GM12878 (cell line): Measurements from ENCODE around the gene UFD1. TPM values are rescaled to one million over a fixed set of nuclear protein-coding genes. Genes with fewer than 3 reads are reported as not detected.
"Not testable (repeated sequence)": the region's sequence is repeated elsewhere in the genome, so short reads cannot be mapped to it uniquely, and the experiment has no call there.

Source experiments
- ATAC-seq: fragments of 200-7000 bp; cut with Tn5 transposase; 3 replicates; pipeline ENCODE4 v1.9.1; 2020; ENCODE audit warnings: mild to moderate bottlenecking, moderate library complexity
- BruUV-seq: library from RNA; stranded (reverse); fragments of 400-500 nt; replicated peaks from 2 replicates; lab custom pipeline; 2021; lab: Mats Ljungman, UMichigan
- CTCF ChIA-PET: fragments of 300-600 bp; sonication (Branson Sonifier 250); formaldehyde crosslinking; extraction: SDS; loops from one replicate; lab custom pipeline; 2021; ENCODE audit warnings: inconsistent platforms; lab: Yijun Ruan, JAX
- POLR2A ChIA-PET: fragments of 350-600 bp; formaldehyde crosslinking; extraction: SDS; loops from one replicate; lab custom pipeline; 2021; ENCODE audit warnings: inconsistent platforms; lab: Charles Lee
- RAD21 ChIA-PET: fragments of 300-600 bp; sonication (Branson Sonifier 250); formaldehyde crosslinking; loops from one replicate; lab custom pipeline; 2023; ENCODE audit warnings: antibody characterized with exemption; ENCODE audit not compliant: unreplicated experiment; lab: Charles Lee
- SMC1A ChIA-PET: fragments of 300-600 bp; sonication (Branson Sonifier 250); formaldehyde crosslinking; loops from one replicate; lab custom pipeline; 2023; ENCODE audit not compliant: unreplicated experiment, uncharacterized antibody; lab: Charles Lee
- DNase-seq: peaks from one replicate; pipeline ENCODE4 v3.0.0-alpha.2; 2011; ENCODE audit warnings: low read depth, low spot score
- FAIRE-seq: peaks from 3 replicates; lab custom pipeline; 2011; peaks lifted over from hg19 to GRCh38; lab: Jason Lieb, UNC
- H2AFZ ChIP-seq: 2 replicates; pipeline ENCODE4 v1.6.0; 2011; ENCODE audit warnings: low read depth, low read length, control low read depth; ENCODE audit not compliant: control insufficient read depth
- H3K27ac ChIP-seq: 2 replicates; pipeline ENCODE4 v1.5.1; 2011; ENCODE audit warnings: control low read depth; ENCODE audit not compliant: control insufficient read depth, insufficient read depth
- H3K27me3 ChIP-seq, 2 experiments: replicated peaks in 1 of 2; 2 replicates each; pipeline versions ENCODE4 v1.6.0 to v1.6.1; 2011; ENCODE audit warnings: low read length in 1 of 2; ENCODE audit not compliant: control insufficient read depth in 2 of 2, insufficient read depth in 2 of 2
- H3K36me3 ChIP-seq, 2 experiments: 2 replicates each; pipeline ENCODE4 v1.5.1; 2011; ENCODE audit warnings: low read length in 1 of 2; ENCODE audit not compliant: control insufficient read depth in 2 of 2, insufficient read depth in 2 of 2
- H3K4me1 ChIP-seq: 2 replicates; pipeline ENCODE4 v1.6.1; 2011; ENCODE audit warnings: mild to moderate bottlenecking, low read length, moderate library complexity, mixed read lengths; ENCODE audit not compliant: control insufficient read depth, insufficient read depth
- H3K4me2 ChIP-seq: 2 replicates; pipeline ENCODE4 v1.6.0; 2011; ENCODE audit warnings: control low read depth; ENCODE audit not compliant: control insufficient read depth, insufficient read depth
- H3K4me3 ChIP-seq: fragments of 200-600 bp; sonication (generic); 2 replicates; pipeline ENCODE4 v1.5.1; 2016
- H3K79me2 ChIP-seq: 2 replicates; pipeline ENCODE4 v1.6.0; 2011; ENCODE audit warnings: low read length; ENCODE audit not compliant: control insufficient read depth, insufficient read depth
- H3K9ac ChIP-seq: 2 replicates; pipeline ENCODE4 v1.8.0; 2011; ENCODE audit warnings: low read length, control low read depth, mixed read lengths; ENCODE audit not compliant: control insufficient read depth, insufficient read depth
- H3K9me3 ChIP-seq: replicated peaks from 3 replicates; pipeline ENCODE4 v1.5.1; 2011; ENCODE audit warnings: mild to moderate bottlenecking, low read length; ENCODE audit not compliant: control insufficient read depth, insufficient read depth
- H4K20me1 ChIP-seq: 2 replicates; pipeline ENCODE4 v1.6.0; 2011; ENCODE audit not compliant: control insufficient read depth, insufficient read depth
- JUND ChIP-seq: IDR thresholded peaks from 2 replicates; pipeline ENCODE4 v1.6.1; 2012; ENCODE audit warnings: low read depth, mild to moderate bottlenecking, low read length, improper control_type of control experiment, moderate library complexity
- POLR2AphosphoS5 ChIP-seq: IDR thresholded peaks from 2 replicates; pipeline ENCODE4 v1.6.1; 2011; ENCODE audit warnings: mild to moderate bottlenecking, low read length, inconsistent platforms
- WGBS: methylation state at CpG from one replicate; pipeline ENCODE4 v1.1.6; 2016; ENCODE audit warnings: low lambda C conversion rate; ENCODE audit not compliant: insufficient replicate concordance, insufficient coverage; ENCODE audit errors: missing lambda C conversion rate; 5-methylcytosine and 5-hydroxymethylcytosine counted together
- in situ Hi-C: fragments of 300-500 bp; cut with MboI; formaldehyde crosslinking; loops from 9 replicates; pipeline ENCODE4 v1.14.3; 2018; ENCODE audit warnings: mixed read lengths
- intact Hi-C: fragments of 100-400 bp; cut with micrococcal nuclease; formaldehyde crosslinking; loops from one replicate; pipeline ENCODE4 v1.14.2; 2022; ENCODE audit not compliant: unreplicated experiment
- polyA plus RNA-seq, 11 experiments: library from polyadenylated mRNA; depleted of rRNA in 4 of 11; unstranded in 6 of 11; stranded (reverse) in 5 of 11; fragments of >200 nt; fragmentation: Nextera tagmentation in 4 of 11; fragmentation: Illumina TruSeq in 1 of 11; extraction: Ambion mirVana in 4 of 11; extraction: Trizol in 1 of 11; gene quantifications; 1 replicate in 1 of 11; 2 replicates in 10 of 11; pipeline versions ENCODE4 v1.2.1 to v1.2.3, GENCODE V29; 2011 to 2016; ENCODE audit warnings: inconsistent platforms in 2 of 11, missing spikeins in 2 of 11, low read depth in 1 of 11
- total RNA-seq, 4 experiments: library from RNA; depleted of rRNA in 3 of 4; stranded (reverse); fragments of >200 nt in 3 of 4; fragmentation: Illumina TruSeq in 1 of 4; extraction: Trizol in 1 of 4; gene quantifications; 2 replicates each; pipeline versions ENCODE4 v1.2.1 to v1.2.3, GENCODE V29; 2013 to 2021

The UFD1 gene
- total and polyA plus RNA-seq, 10 of the 15 experiments (the other 5 are each of a cell fraction or from before 2014, with no cell fraction given), result 67.2 to 143 (median 117) TPM

DNA sequence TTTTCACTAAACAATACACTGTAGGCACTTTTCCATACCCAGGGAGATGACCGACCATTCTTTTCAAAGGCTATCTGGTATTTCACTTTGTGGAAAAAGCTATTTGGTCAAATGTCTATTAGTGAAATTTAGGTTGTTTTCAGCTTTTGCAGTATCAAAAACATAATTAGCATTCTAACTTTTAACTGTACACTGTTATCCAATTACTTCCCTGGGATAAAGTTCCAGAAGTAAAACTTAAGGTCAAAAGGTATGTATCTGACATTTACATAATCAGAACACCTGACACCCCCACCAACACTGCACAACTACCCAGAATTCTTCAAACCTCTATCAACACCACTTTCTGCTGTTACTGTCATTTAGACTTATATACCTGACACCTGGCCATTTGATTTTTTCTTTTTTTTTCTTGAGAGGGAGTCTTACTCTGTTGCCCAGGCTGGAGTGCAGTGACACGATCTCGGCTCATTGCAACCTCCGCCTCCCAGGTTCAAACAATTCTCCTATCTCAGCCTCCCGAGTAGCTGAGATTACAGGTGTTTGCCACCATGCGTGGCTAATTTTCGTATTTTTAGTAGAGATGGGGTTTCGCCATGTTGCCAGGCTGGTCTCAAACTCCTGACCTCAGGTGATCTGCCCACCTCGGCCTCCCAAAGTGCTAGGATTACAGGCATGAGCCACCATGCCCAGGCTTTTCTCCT lies 33.6 kb downstream of the UFD1 start:
- H2AFZ ChIP-seq, H3K4me3 ChIP-seq, ATAC-seq, BruUV-seq, H3K9me3 ChIP-seq, FAIRE-seq, DNase-seq, H3K9ac ChIP-seq, H3K27ac ChIP-seq, H4K20me1 ChIP-seq, H3K27me3 ChIP-seq: not testable (repeated sequence)
- CTCF ChIA-PET, result interaction anchor here (0.7 to 3.1 kb wide), 7 partner anchors 11 to 339 kb away, joined by 3 to 10 read pairs (median 3); partner anchors contain the start of gene ESS2
- intact Hi-C loops (loop anchor here (5.0 kb wide), 1 partner anchor 268 kb away; the partner anchor contains the start of gene SLC25A1), in situ Hi-C loops (loop anchor here (25.0 kb wide), 1 partner anchor 1808 kb away; the partner anchor contains the start of genes ATP6V1E1 and BCL2L13)
- SMC1A ChIA-PET, result interaction anchor here (0.9 to 4.4 kb wide), 4 partner anchors 9 to 32 kb away, joined by 3 to 18 read pairs (median 4); no protein-coding TSS in a partner anchor
- Histone ChIP-seq H3K4me1 (peaks cover 17% of the 10 kb centered on the region), H3K4me2 (peak overlapping the region; percentile 43; the same call in 1 of the 2 replicates), H3K79me2 (peaks cover 30% of the 10 kb centered on the region), H3K36me3 (peaks cover 4 to 14% of the 10 kb centered on the region in 2 experiments; a peak in 3 of 4 replicates)
- 96% methylated on average over 9 of the region's 9 CpGs for WGBS
- POLR2A ChIA-PET, result interaction anchor here (0.6 to 3.4 kb wide), 5 partner anchors 11 to 270 kb away, joined by 3 to 19 read pairs (median 4); no protein-coding TSS in a partner anchor
- RAD21 ChIA-PET, result interaction anchor here (1.0 kb wide), 1 partner anchor 146 kb away, joined by 3 read pairs; no protein-coding TSS in a partner anchor

DNA sequence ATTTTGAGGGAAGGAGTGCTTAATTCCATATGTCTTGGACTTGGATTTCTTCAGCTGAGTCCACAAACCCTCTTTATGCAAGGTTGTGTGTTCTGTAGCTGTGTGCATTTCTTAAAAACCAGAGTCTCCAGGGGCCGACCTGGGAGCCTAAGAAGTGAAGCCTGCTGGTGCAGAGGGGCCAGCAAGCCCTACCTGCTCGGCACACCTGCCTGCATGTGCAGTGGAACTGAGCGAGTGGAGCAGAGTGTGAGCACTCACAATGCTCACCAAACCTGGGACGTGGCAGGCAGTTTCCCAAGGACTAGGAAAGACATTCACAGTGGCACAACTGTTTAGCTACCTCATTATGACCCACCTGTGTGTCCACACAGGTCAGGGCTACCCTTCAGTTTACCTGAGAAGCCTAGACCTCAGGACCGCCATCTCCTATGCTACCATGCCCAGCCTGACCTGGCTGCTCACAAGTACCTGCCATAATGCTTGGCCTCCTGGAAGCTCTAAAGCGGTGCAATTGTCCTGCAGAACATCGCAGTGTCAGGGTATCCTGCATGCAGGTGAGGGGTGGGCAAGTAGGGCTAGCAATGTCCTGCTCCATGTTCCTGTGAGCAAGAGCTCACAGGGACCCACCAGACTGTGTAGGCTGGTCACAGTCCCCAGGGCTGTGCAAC lies 35.3 kb downstream of the UFD1 start:
- WGBS, result 62% methylated on average over 7 of the region's 7 CpGs
- Histone ChIP-seq H3K4me1 (peaks cover 8% of the 10 kb centered on the region), H3K4me3 (no peak overlapping the region), H3K27me3 (no peaks in the 10 kb centered on the region), H4K20me1 (no peaks in the 10 kb centered on the region), H3K4me2 (no peak overlapping the region), H3K9ac (no peak overlapping the region), H3K27ac (no peak overlapping the region), H3K79me2 (peaks cover 30% of the 10 kb centered on the region), H3K9me3 (no peaks in the 10 kb centered on the region), H2AFZ (no peak overlapping the region), H3K36me3 (peaks cover 4 to 14% of the 10 kb centered on the region in 2 experiments; a peak in 3 of 4 replicates)
- RAD21 ChIA-PET, result no interaction called here
- no peak for DNase-seq
- POLR2A ChIA-PET, result interaction anchor here (3.4 kb wide), 1 partner anchor 9 kb away, joined by 19 read pairs; no protein-coding TSS in a partner anchor
- TF ChIP-seq POLR2AphosphoS5 (0 out of 2 replicates have a peak, but pooled peaks have one; percentile 21), JUND (no peak)
- CTCF ChIA-PET, result interaction anchor here (0.6 kb wide), 1 partner anchor 143 kb away, joined by 4 read pairs; no protein-coding TSS in a partner anchor
- FAIRE-seq, result no peak
- ATAC-seq, result no peak
- SMC1A ChIA-PET, result interaction anchor here (0.9 to 4.4 kb wide), 2 partner anchors 9 to 16 kb away, joined by 3 to 18 read pairs; no protein-coding TSS in a partner anchor
- in situ Hi-C loops (loop anchor here (25.0 kb wide), 1 partner anchor 1806 kb away; the partner anchor contains the start of genes ATP6V1E1 and BCL2L13), intact Hi-C loops (no loop called here)
- no TSS peak for BruUV-seq
